Fibroblast of pulmonary artery (primary cell): ENCODE data around the gene ADH5.
"Not testable (repeated sequence)": the region's sequence is repeated elsewhere in the genome, so short reads cannot be mapped to it uniquely, and the experiment has no call there.

Source experiments
- DNase-seq: peaks from one replicate; pipeline ENCODE4 v3.0.0-alpha.2; 2010; ENCODE audit warnings: low read depth
- H3K4me3 ChIP-seq: replicated peaks from 2 replicates; pipeline ENCODE4 v1.5.1; 2011; ENCODE audit warnings: low read depth, mild to moderate bottlenecking, control low read depth, low read length, moderate library complexity
- CTCF ChIP-seq: IDR thresholded peaks from 2 replicates; pipeline ENCODE4 v1.5.1; 2011; ENCODE audit warnings: mild to moderate bottlenecking, control low read depth, low read length, inconsistent platforms; ENCODE audit errors: missing control alignments

The ADH5 gene

DNA sequence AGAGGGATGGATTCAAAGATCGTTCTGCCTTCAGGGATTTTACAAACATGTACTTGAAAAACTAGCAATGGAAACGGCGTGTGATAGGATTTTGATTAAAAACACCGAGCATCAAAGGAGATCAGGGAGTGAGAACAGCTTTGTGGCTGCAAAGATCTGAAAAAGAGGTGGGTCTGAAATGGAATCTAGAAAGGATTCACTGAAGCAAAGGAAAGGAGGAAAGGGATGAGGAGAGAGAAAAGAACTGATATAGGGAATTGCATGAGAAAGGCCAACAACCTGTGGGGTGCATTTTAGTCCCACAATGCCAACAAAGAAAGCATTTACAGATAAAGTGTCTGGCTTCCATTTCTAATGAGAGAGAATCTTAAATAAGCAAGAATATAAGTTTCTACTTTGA lies 32.4 kb upstream of the ADH5 start:
- TF ChIP-seq CTCF, result no peak
- no peak overlapping the region for H3K4me3 ChIP-seq
- DNase-seq, result no peak

- no peak overlapping the region for H3K4me3 ChIP-seq
- DNase-seq, result no peak
- no peak for TF ChIP-seq CTCF
These were observed 31.9 kb upstream of the ADH5 start for GRCh38 chr4:99120501-99120900.

DNA sequence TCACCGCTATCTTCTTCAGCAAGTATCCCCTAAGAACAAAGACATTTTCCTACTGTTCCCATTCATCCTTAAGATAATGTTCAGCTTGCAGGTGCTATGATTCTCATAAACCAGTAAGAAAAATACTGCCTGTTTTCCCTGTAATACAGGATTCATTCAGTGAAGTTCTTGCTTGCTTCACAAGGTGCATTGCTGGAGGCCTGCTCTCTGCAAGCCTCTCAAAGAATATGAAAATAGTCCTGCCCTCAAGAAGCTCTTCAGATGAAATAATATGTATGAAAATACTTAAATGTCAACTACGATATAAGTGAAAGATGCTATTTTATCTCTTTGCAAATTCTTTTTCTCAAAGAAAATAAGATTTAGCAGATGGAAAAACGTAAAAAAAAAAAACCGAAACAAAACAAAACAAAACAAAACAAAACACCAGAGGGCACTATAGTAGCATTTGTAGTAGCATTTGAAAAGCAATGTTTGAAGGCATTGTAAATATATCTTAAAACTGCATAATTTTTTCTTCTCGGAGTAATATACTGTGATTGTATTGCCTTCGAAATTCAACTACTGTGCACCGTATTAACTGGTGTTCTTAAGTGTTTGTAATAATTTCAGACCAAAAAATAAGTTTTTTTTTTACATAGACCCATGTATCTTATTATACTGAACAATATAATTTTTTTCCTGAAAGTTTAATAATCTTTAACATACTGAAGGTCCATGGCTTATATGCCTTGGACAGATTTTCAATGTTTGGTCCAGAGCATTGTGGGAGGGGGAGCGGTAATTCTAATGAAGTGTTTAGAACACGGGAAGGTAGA lies 29.5 kb upstream of the ADH5 start:
- peak; percentile 55 for DNase-seq
- TF ChIP-seq CTCF, result peak; percentile 44
- no peak overlapping the region for H3K4me3 ChIP-seq

DNA sequence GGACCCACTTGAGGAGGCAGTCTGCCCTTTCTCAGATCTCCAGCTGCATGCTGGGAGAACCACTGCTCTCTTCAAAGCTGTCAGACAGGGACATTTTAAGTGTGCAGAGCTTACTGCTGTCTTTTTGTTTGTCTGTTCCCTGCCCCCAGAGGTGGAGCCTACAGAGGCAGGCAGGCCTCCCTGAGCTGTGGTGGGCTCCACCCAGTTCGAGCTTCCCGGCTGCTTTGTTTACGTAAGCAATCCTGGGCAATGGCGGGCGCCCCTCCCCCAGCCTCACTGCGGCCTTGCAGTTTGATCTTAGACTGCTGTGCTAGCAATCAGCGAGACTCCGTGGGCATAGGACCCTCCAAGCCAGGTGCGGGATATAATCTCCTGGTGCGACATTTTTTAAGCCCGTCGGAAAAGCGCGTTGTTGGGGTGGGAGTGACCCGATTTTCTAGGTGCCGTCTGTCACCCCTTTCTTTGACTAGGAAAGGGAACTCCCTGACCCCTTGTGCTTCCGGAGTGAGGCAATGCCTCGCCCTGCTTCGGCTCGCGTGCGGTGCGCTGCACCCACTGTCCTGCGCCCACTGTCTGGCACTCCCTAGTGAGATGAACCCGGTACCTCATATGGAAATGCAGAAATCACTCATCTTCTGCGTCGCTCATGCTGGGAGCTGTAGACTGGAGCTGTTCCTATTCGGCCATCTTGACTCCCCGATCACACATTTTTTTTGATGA lies 28.7 kb upstream of the ADH5 start:
- not testable (repeated sequence) for H3K4me3 ChIP-seq, DNase-seq

GRCh38 chr4:99109286-99109685 lies 20.7 kb upstream of the ADH5 start:
- DNase-seq, H3K4me3 ChIP-seq: not testable (repeated sequence)

DNA sequence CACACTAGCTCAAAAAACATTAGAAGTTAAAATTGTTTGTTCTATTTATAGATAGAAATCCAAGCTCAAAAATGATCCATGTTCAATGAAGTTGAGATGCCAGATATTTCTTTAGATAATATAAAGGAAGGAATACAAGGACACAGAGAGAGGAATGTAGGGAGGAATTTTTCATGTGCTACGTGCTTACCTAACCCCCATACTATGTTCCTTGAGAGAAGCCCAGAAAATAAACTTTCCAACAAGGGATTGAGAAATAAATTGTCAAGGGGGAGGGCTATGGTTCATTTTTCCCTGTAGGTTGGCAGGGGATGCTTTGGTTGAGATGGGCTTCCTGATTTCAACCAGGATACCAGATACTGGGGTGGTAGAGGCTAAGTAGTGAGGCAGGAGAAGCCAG lies 15.6 kb upstream of the ADH5 start:
- peak; percentile 6 for DNase-seq
- no peak overlapping the region for H3K4me3 ChIP-seq
- TF ChIP-seq CTCF, result no peak

GRCh38 chr4:99103166-99103565 lies 14.6 kb upstream of the ADH5 start:
- DNase-seq, result no peak
- H3K4me3 ChIP-seq, result no peak overlapping the region
- no peak for TF ChIP-seq CTCF

DNA sequence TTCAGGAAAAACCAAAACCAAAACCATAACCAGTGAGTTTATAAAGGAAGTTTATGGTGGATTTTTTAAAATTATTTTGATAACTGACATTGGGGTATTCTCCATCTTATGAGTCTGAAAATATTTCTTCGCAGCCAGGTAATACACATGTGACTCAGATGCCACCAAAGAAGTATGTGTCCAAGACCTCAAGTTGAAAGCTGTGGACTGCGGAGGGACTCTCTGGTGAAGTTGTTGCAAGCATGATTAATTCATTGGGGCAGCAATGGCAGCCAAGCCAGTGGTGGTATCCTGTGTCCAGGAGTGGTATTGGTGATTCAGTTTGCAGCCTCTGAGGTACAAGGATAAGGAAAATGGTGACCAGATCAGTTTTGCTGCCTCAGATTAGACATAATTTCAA lies 14.0 kb upstream of the ADH5 start:
- no peak for TF ChIP-seq CTCF
- H3K4me3 ChIP-seq, result no peak overlapping the region

More for the DNA sequence above, 14.0 kb upstream of the ADH5 start:
- DNase-seq, result no peak
